Adrenal gland (tissue), 12 donors: Measurements from ENCODE around the gene FZD8. TPM values are rescaled to one million over a fixed set of nuclear protein-coding genes. Genes with fewer than 3 reads are reported as not detected.

ENCODE experiments used
- DNase-seq, 7 donors: peaks; one replicate each; pipeline ENCODE4 v3.0.0-alpha.2; 2019 to 2020
- H3K27ac ChIP-seq, 5 donors: fragments of 200-600 bp; sonication (generic) in 4 of 5; 1 replicate in 3 of 5; 2 replicates in 2 of 5; pipeline versions ENCODE4 v1.5.1 to v1.8.0; 2016 to 2020; ENCODE audit warnings: mild to moderate bottlenecking in 1 of 5
- H3K27me3 ChIP-seq: fragments of 200-600 bp; 2 replicates; pipeline ENCODE4 v1.8.0; 2021
- H3K36me3 ChIP-seq, 2 donors: fragments of 200-600 bp; replicated peaks in 1 of 2; 1 replicate in 1 of 2; 2 replicates in 1 of 2; pipeline versions ENCODE4 v1.5.1 to v1.8.0; 2018 to 2022
- H3K4me1 ChIP-seq, 2 donors: fragments of 200-600 bp; replicated peaks in 1 of 2; 1 replicate in 1 of 2; 2 replicates in 1 of 2; pipeline versions ENCODE4 v1.5.1 to v1.8.0; 2018 to 2021
- H3K4me3 ChIP-seq, 4 donors: fragments of 200-600 bp; sonication (generic) in 3 of 4; one replicate each; pipeline ENCODE4 v1.5.1; 2016 to 2018
- H3K9me3 ChIP-seq, 3 donors: fragments of 200-600 bp; sonication (generic) in 1 of 3; replicated peaks in 1 of 3; 1 replicate in 2 of 3; 2 replicates in 1 of 3; pipeline versions ENCODE4 v1.5.1 to v1.8.0; 2016 to 2021
- POLR2A ChIP-seq, 2 donors: fragments of 450-650 bp; IDR thresholded peaks; one replicate each; pipeline ENCODE4 v1.6.1; 2017; ENCODE audit warnings: antibody characterized with exemption in 2 of 2, mild to moderate bottlenecking in 2 of 2, moderate library complexity in 1 of 2
- WGBS, 4 donors: extraction: QIAGEN DNeasy Blood & Tissue Kit in 2 of 4; methylation state at CpG; one replicate each; pipeline versions ENCODE4 v1.1.5 to v1.1.7; 2013 to 2017; 5-methylcytosine and 5-hydroxymethylcytosine counted together
- intact Hi-C, 2 donors: fragments of 100-400 bp; cut with DNase I; formaldehyde crosslinking; loops; one replicate each; pipeline versions ENCODE4 v1.14.1 to v1.15.0; 2022 to 2023
- polyA plus RNA-seq, 3 donors: library from polyadenylated mRNA; stranded (reverse); fragments of 200-250 nt in 2 of 3; fragments of 350-450 nt in 1 of 3; fragmentation: Illumina TruSeq in 1 of 3; extraction: RNeasy Lipid Tissue Mini Kit (QIAGEN cat#74804) in 1 of 3; gene quantifications; one replicate each; pipeline ENCODE4 v1.2.3, GENCODE V29; 2013 to 2014
- total RNA-seq, 9 donors: library from RNA; depleted of rRNA in 4 of 9; stranded (reverse); fragments of >200 nt in 4 of 9; fragments of 120-200 nt in 1 of 9; fragmentation: NEBNext Ultra II Directional in 1 of 9; extraction: Animal tissue kit (Norgen Biotek cat#: 25700) in 1 of 9; gene quantifications; one replicate each; pipeline versions ENCODE4 v1.1.0 to v1.2.4, GENCODE V29; 2013 to 2023
- TF ChIP-seq, protein P1 (sequence below), 6 experiments: fragments of 450-650 bp in 4 of 6; fragments of 200-600 bp in 2 of 6; sonication (generic) in 1 of 6; IDR thresholded peaks; 1 replicate in 5 of 6; 2 replicates in 1 of 6; pipeline versions ENCODE4 v1.5.1 to v1.8.0; 2016 to 2021; ENCODE audit warnings: antibody characterized with exemption in 6 of 6, mild to moderate bottlenecking in 2 of 6, moderate library complexity in 1 of 6
- donor health status: healthy with polysubstance abuse.
- donor health status: Bipolar disorder and iron deficiency.
- donor health status: DM: yes; HTN: yes; CAD: no.
- donor health status: DM: no; HTN: no; CAD: no.
- donor health status: DM: no; HTN: no; CAD: no.
- donor health status: DM: yes; HTN: yes; CAD: no.

The FZD8 gene
- total and polyA plus RNA-seq, 12 donors = 0.97 to 5.9 (median 3.8) TPM

DNA sequence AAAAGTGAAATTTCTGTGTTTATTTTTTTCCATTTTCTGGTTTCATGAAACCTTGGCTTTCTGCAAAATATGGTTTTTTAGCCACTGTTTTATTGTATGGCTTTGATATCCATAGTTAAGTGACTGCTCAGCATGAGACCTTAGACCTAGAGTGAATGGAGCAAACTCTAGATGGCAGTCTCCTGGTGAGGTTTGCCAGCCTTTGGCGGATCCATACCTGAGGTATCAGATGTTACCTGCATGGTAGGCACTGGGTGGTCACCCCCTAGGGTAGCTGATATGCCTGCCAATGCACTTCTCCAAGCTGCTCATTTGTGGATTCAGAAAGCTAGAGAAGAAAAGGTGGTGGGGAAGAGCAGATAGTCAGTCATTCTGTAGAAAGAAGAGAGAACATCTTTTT, 17.4 kb upstream of the FZD8 start:
- TF ChIP-seq POLR2A (IDR thresholded peaks at IDR 0.05) = no peak
- TF ChIP-seq, protein P1, sequence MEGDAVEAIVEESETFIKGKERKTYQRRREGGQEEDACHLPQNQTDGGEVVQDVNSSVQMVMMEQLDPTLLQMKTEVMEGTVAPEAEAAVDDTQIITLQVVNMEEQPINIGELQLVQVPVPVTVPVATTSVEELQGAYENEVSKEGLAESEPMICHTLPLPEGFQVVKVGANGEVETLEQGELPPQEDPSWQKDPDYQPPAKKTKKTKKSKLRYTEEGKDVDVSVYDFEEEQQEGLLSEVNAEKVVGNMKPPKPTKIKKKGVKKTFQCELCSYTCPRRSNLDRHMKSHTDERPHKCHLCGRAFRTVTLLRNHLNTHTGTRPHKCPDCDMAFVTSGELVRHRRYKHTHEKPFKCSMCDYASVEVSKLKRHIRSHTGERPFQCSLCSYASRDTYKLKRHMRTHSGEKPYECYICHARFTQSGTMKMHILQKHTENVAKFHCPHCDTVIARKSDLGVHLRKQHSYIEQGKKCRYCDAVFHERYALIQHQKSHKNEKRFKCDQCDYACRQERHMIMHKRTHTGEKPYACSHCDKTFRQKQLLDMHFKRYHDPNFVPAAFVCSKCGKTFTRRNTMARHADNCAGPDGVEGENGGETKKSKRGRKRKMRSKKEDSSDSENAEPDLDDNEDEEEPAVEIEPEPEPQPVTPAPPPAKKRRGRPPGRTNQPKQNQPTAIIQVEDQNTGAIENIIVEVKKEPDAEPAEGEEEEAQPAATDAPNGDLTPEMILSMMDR (IDR thresholded peaks at IDR 0.05) = no peak
- Histone ChIP-seq H3K27me3 (no peaks in the 10 kb centered on the region), H3K4me3 (no peak overlapping the region), H3K36me3 (no peaks in the 10 kb centered on the region), H3K9me3 (no peaks in the 10 kb centered on the region), H3K27ac (no peak overlapping the region), H3K4me1 (no peaks in the 10 kb centered on the region)
- 90 to 93% (median 91%) methylated on average over 1 of the region's 1 CpG for WGBS, 4 donors
- no peak for DNase-seq
- intact Hi-C loops = no loop called here

DNA sequence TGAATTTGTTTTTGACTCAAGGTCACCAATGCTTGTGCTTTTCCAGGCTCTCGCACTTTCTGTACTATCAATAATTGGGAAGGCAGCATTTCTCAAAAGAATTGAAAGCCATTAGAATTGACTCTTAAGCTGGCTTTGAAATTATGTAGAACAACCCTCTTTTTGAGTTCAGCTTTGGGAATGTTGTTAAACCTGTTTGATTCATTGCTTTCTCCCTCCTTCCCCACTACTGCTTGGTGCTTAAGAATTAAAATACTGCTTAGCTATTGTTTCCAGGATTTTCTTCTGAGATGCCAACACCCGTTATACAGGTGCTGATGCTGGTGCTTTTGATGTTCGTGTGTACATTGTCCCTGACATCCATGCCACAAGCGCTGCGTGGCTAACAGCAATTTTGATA, 15.5 kb upstream of the FZD8 start:
- Histone ChIP-seq H3K9me3 (no peaks in the 10 kb centered on the region), H3K36me3 (no peaks in the 10 kb centered on the region), H3K27ac (no peak overlapping the region), H3K27me3 (no peaks in the 10 kb centered on the region), H3K4me1 (no peaks in the 10 kb centered on the region), H3K4me3 (no peak overlapping the region)
- TF ChIP-seq POLR2A (IDR thresholded peaks at IDR 0.05) = no peak
- TF ChIP-seq, protein P1 (IDR thresholded peaks at IDR 0.05) = no peak
- intact Hi-C loops = no loop called here
- DNase-seq = no peak
- WGBS, 4 donors = 77 to 86% (median 83%) methylated on average over 5 of the region's 5 CpGs

DNA sequence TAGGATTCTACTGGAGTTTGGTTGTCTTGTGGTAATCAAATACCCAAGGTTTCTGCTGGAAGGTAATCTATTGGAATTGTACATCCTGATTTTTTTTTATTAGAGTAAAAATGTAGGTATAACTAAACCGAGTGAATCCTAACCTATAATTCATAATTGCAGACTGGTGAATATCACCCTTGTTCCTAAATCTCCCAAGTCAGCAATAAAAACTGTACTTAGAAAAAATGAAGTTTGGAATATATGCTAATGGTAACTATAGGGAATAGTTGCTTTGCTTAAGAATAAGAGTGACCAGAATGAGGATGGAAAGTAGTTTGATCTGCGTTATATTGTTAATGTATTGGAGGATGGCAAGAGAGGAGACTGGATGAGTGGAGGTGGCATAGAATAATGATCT, 10.7 kb upstream of the FZD8 start:
- intact Hi-C loops = no loop called here
- Histone ChIP-seq H3K27ac (no peak overlapping the region), H3K9me3 (no peaks in the 10 kb centered on the region), H3K4me3 (no peak overlapping the region), H3K27me3 (no peaks in the 10 kb centered on the region), H3K4me1 (no peaks in the 10 kb centered on the region), H3K36me3 (no peaks in the 10 kb centered on the region)
- DNase-seq = no peak
- WGBS, 4 donors = 67 to 79% (median 71%) methylated on average over 2 of the region's 2 CpGs
- no peak for TF ChIP-seq POLR2A (IDR thresholded peaks at IDR 0.05)
- TF ChIP-seq, protein P1 (IDR thresholded peaks at IDR 0.05) = no peak

DNA sequence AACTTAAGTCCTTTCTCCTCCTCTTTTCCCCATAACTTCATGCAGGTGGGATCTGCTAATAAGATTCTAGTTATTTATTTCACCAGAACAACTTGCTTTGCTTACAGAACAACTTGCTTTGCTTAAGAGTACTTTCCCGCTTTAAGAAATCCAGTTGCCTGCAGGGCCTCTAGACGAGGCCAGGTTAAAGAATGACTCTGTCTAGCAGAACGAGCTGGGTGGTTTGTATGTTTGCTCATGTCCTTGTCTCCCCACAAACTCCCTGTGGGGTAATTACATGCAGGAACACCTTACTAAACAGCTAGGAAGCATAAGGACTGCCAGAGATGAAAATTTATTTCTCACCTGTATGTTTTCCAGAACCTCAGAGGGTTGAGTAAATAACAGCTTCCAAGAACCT, 8.8 kb upstream of the FZD8 start:
- intact Hi-C loops = no loop called here
- TF ChIP-seq, protein P1 (IDR thresholded peaks at IDR 0.05) = no peak
- no peak for TF ChIP-seq POLR2A (IDR thresholded peaks at IDR 0.05)
- no peaks in the 10 kb centered on the region for H3K27me3 ChIP-seq
- H3K4me3 ChIP-seq = no peak overlapping the region
- no peaks in the 10 kb centered on the region for H3K4me1 ChIP-seq
- H3K27ac ChIP-seq = no peak overlapping the region
- 69 to 81% (median 76%) methylated on average over 3 of the region's 3 CpGs for WGBS, 4 donors
- H3K9me3 ChIP-seq = no peaks in the 10 kb centered on the region
- H3K36me3 ChIP-seq = no peaks in the 10 kb centered on the region
- DNase-seq = no peak
